Measurements from ENCODE around the gene CFAP107.
"Not testable (repeated sequence)": the region's sequence is repeated elsewhere in the genome, so short reads cannot be mapped to it uniquely, and the experiment has no call there.

The CFAP107 gene

DNA sequence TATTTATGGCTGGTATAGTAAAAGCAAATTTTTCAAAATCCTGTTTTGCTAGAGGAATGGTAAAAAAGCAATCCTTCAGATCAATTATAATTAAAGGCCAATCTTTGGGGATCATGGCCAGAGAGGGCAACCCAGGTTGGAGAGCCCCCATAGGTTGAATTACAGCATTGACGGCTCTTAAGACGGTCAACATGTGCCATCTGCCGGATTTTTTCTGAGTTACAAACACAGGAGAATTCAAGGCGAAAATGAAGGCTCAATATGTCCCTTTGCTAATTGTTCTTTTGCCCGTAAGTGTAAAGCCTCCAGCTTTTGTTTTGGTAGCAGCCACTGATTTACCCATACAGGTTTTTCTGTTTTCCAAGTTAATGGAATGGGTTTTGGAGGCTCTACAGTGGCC lies 35.5 kb downstream of the CFAP107 start:
- not testable (repeated sequence) for DNase-seq

DNA sequence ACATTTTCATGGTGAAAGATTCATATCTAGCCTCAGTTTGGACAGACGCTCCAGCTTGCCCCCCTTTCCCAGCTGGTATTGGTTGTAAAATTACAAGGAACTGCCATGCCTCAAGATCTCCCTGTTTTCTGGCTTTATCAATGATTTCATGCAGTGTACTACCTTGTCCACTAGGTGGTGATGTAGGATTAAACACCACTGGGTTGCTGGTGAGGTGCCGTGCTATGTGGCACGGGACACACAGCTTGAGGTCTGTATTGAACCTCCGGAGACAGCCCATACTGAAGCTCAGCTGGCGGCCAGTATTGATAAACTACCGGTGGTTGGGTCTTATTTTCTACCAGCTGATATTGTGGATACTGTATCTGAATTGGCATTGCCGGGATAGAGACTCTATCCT lies 37.8 kb downstream of the CFAP107 start:
- DNase-seq: not testable (repeated sequence)

DNA sequence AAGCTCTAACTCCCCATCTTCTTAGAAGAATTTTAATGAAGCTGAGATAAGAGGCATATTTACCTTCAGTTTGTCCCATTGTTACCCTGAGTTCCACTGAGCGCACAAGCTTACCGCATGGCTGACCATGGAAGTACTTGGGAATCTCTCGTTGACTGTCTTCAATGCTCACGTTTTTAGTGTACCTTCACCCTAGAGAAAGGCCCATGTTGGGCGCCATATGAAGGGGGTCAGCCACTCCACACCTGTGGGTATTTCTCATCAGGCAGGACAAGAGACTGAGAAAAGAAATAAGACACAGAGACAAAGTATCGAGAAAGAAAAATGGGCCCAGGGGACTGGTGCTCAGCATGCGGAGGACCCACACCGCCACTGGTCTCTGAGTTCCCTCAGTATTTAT lies 38.7 kb downstream of the CFAP107 start:
- not testable (repeated sequence) for DNase-seq

DNA sequence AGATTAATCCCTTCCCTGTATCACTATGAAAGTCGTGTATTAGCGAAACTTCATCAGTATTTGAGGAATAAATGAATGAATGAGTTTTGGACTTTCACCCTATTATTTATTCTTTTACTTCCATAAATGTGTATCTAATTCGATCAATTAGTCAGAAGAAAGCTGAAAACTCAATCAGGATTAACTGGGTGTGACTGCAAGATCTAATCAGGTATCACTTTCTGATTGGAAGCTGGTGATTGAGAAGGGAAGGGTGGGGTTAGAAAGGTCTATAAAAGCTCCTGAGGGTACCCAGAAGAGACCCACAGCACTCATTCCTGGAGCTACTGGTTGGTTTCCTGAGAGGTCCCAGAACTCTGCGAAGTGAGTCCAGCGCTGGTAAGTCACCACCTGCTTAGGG lies 45.1 kb downstream of the CFAP107 start, which contains the start of gene PRAMEF1:
TSS of gene PRAMEF1 (plus strand) at position 301 of the 400 bp plus-strand sequence. CDS start 1,831 bp downstream, outside the sequence.
- DNase-seq: not testable (repeated sequence)

DNA sequence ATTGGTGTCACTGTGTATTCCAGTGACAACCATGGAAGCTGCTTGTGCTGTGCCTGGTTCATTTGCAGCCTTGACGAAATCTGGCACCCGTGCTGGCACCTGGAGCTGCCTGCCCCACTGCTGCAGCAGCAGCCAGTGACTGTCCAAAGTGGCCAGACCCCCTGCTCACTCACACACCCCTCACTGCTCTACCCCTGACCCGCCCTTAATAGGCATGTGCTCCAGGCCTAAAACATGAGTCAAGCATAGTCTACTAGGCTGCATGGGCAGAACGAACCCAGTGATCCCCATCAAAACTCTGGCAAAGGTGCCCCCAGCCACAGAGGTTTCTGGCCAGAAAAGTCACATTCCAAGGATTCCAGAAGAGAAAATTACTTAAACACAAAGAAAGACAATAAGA lies 52.9 kb downstream of the CFAP107 start:
- no peak for DNase-seq

DNA sequence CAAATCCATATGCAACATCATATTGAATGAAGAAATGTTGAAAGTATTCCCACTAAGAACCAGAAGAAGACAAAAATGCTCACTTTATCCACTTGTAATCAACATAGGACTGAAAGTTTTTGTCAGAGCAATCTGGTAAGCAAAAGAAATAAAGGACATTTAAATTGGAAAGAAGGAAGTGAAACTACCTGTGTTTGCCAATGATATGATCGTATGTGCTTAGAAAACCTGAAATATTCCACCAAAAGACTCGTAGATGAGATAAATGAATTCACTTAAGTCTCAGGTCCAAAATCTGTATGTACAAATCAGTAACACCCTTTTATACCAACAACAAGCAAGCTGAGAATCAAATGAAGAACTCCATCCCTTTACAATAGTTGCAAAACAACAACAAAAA lies 53.7 kb downstream of the CFAP107 start:
- no peak for DNase-seq

DNA sequence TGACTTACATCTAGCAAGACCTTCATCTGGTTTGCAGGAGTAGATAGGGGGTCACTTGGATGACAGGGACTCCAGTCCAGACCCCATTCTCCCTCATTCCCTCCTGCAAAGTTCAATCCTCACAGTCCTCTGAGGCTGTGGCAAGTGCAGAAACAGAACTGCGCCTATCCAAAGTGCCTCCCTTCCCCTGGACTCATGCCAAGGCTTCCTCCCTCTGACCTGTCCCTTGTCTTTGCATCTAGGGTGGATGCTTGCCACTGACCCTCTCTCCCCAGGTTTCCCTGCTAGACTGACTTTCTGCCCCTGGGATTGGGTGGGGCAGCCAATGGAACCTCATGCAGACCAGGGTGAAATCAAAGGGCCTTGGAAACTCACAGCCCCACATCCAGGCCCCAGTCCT lies 63.9 kb downstream of the CFAP107 start:
- DNase-seq: no peak

DNA sequence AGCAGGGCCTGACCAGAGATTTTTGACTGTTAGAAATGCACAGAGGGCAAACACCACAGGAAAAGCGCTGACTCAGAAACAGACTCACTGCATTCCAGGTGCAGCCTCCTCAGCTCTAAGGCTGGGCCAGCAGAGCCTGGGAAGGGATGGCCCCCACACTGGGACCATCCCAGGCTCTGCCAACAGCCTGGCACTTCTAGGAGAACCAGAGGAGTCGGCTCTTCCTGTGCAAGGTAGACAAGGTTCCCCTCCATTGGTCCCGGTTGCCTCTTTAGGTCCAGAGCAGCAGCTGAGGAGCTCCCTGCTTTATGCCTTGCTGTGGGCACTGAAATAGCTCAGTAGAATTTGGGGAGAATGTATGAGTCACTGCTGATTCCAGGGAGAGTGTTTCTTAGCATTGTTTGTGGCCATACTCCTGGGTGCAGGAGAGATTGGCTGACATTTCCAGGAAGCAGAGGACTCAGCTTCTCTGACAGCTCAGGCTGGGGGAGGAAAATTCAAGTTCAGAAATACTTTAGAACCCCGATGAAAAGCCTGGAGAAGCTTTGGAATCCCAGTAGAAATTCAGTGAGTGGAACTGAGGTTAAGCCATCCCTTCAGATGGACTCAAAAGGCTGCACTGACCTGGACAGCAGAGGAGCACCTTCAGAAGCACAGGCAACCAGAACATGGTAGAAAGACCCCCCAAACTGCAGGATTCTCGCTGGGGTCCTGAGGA lies 64.8 kb downstream of the CFAP107 start:
- no peak for DNase-seq

DNA sequence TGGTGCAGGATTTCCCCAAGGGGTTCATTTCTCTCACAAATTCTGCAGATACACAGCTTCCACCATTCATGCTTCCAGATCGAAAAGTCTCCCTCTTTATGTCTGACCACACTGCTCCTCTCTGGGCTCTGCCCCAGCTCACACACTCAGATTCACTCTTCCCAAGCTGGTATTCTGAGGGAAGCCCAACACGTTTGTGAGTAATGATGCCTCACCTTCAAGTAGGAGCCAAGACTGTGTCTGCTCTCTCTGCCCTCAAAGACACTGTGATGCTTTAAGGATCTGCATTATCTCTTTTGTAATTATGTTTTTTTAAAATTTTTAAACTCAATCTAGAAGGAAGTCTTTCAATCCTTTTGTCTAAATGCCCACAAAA lies 65.4 kb downstream of the CFAP107 start:
- DNase-seq: no peak

Data from femur (tissue), 1 donor.